ENCODE results near the gene YWHAE. TPM values are rescaled to one million over a fixed set of nuclear protein-coding genes. Genes with fewer than 3 reads are reported as not detected.

YWHAE gene
- total and polyA plus RNA-seq, 10 of the 15 experiments (the other 5 are each of a cell fraction or from before 2014, with no cell fraction given): 189 to 651 (median 469) TPM

GRCh38 chr17:1304522-1304921, 95.5 kb downstream of the YWHAE start:
- no TSS peak for BruUV-seq (replicated peaks)
- Histone ChIP-seq H3K4me1 (ENCODE audit: control insufficient read depth, insufficient read depth, low read length) (no peaks in the 10 kb centered on the region), H3K27me3 (replicated peaks in 1 of 2; ENCODE audit: control insufficient read depth in 2 of 2, insufficient read depth in 2 of 2, low read length in 1 of 2) (no peaks in the 10 kb centered on the region), H2AFZ (ENCODE audit: control insufficient read depth, low read depth, low read length) (no peak overlapping the region), H3K79me2 (ENCODE audit: control insufficient read depth, insufficient read depth, low read length) (no peaks in the 10 kb centered on the region), H3K4me2 (ENCODE audit: control insufficient read depth, insufficient read depth) (no peak overlapping the region), H3K4me3 (no peak overlapping the region), H3K9me3 (replicated peaks; ENCODE audit: control insufficient read depth, insufficient read depth, low read length) (no peaks in the 10 kb centered on the region), H3K36me3 (ENCODE audit: control insufficient read depth in 2 of 2, insufficient read depth in 2 of 2, low read length in 1 of 2) (no peaks in the 10 kb centered on the region), H4K20me1 (ENCODE audit: control insufficient read depth, insufficient read depth) (no peaks in the 10 kb centered on the region), H3K27ac (ENCODE audit: control insufficient read depth, insufficient read depth) (no peak overlapping the region), H3K9ac (ENCODE audit: control insufficient read depth, insufficient read depth, low read length) (no peak overlapping the region)
- ChIA-PET POLR2A (interaction anchor here (0.6 kb wide), 1 partner anchor 125 kb away, joined by 3 read pairs; no protein-coding TSS in a partner anchor), CTCF (no interaction called here), SMC1A (ENCODE audit: uncharacterized antibody, unreplicated experiment) (no interaction called here), RAD21 (ENCODE audit: unreplicated experiment) (no interaction called here)
- DNase-seq (ENCODE audit: low read depth, low spot score) (no peak), FAIRE-seq (no peak), ATAC-seq (no peak)
- WGBS (ENCODE audit: insufficient coverage, insufficient replicate concordance, low lambda C conversion rate, missing lambda C conversion rate): 39% methylated on average over 5 of the region's 5 CpGs
- intact Hi-C loops (cut with micrococcal nuclease; ENCODE audit: unreplicated experiment) (no loop called here), in situ Hi-C loops (cut with MboI) (no loop called here)
- TF ChIP-seq NR2F1 (conservative IDR thresholded peaks at IDR 0.05): no peak
- TF ChIP-seq TCF12 (IDR thresholded peaks at IDR 0.05; ENCODE audit: low read depth, low read length): no peak
- no peak for TF ChIP-seq POLR2AphosphoS2 (IDR thresholded peaks at IDR 0.05; ENCODE audit: low read depth, low read length)
- no peak for TF ChIP-seq HCFC1 (IDR thresholded peaks at IDR 0.05; ENCODE audit: low read length)
- no peak for TF ChIP-seq KAT2A (conservative IDR thresholded peaks at IDR 0.05; ENCODE audit: control insufficient read depth, low read depth, low read length)
- no peak for TF ChIP-seq YY1 (IDR thresholded peaks at IDR 0.05; ENCODE audit: low read depth, low read length)
- TF ChIP-seq RELB (IDR thresholded peaks at IDR 0.05; ENCODE audit: low read depth): no peak
- no peak for TF ChIP-seq USF2 (IDR thresholded peaks at IDR 0.05; ENCODE audit: borderline replicate concordance, low read depth, low read length)
- no peak for TF ChIP-seq HSF1 (IDR thresholded peaks at IDR 0.05; ENCODE audit: low read depth, low read length)
- no peak for TF ChIP-seq MYC (IDR thresholded peaks at IDR 0.05; ENCODE audit: insufficient read depth, insufficient read length, insufficient replicate concordance, low read length, severe bottlenecking)
- no peak for TF ChIP-seq E2F8 (IDR thresholded peaks at IDR 0.05; ENCODE audit: low read depth, partially characterized antibody)
- TF ChIP-seq ZNF24 (IDR thresholded peaks at IDR 0.05): no peak
- no peak for TF ChIP-seq SUPT20H (IDR thresholded peaks at IDR 0.05; ENCODE audit: borderline replicate concordance, control insufficient read depth, low read depth, low read length)
- no peak for TF ChIP-seq BMI1 (IDR thresholded peaks at IDR 0.05; ENCODE audit: borderline replicate concordance)
- TF ChIP-seq ESRRA (IDR thresholded peaks at IDR 0.05; ENCODE audit: low read length): no peak
- TF ChIP-seq SREBF1 (IDR thresholded peaks at IDR 0.05; ENCODE audit: low read length): no peak
- TF ChIP-seq ZNF217 (IDR thresholded peaks at IDR 0.05): no peak
- no peak for TF ChIP-seq SMARCA5 (IDR thresholded peaks at IDR 0.05)
- TF ChIP-seq MTA3 (IDR thresholded peaks at IDR 0.05; ENCODE audit: borderline replicate concordance, low read length): no peak
- no peak for TF ChIP-seq SP1 (IDR thresholded peaks at IDR 0.05; ENCODE audit: low read depth, low read length)

All from GM12878 (cell line).